H1 (cell line): ENCODE results near the gene BRD7. TPM values are rescaled to one million over a fixed set of nuclear protein-coding genes. Genes with fewer than 3 reads are reported as not detected.

ENCODE experiments used
- BACH1 ChIP-seq: IDR thresholded peaks from 2 replicates; pipeline ENCODE4 v1.6.1; 2012; ENCODE audit warnings: low read length, improper control_type of control experiment
- FOSL1 ChIP-seq: IDR thresholded peaks from 2 replicates; pipeline ENCODE4 v1.6.1; 2011; ENCODE audit warnings: mild to moderate bottlenecking, low read depth, low read length, moderate library complexity; ENCODE audit not compliant: insufficient read depth
- SP4 ChIP-seq: IDR thresholded peaks from 2 replicates; pipeline ENCODE4 v1.6.1; 2012; ENCODE audit warnings: low read length, inconsistent platforms
- TBP ChIP-seq: IDR thresholded peaks from 2 replicates; pipeline ENCODE4 v1.6.1; 2011; ENCODE audit warnings: low read depth, low read length, improper control_type of control experiment
- polyA plus RNA-seq, 7 experiments: library from polyadenylated mRNA; depleted of rRNA in 3 of 7; stranded (reverse) in 5 of 7; unstranded in 2 of 7; fragments of >200 nt in 5 of 7; fragments of 200-250 nt in 2 of 7; gene quantifications; 1 replicate in 5 of 7; 2 replicates in 1 of 7; 4 replicates in 1 of 7; pipeline versions ENCODE4 v1.2.1 to v1.2.3, GENCODE V29; 2011 to 2013; ENCODE audit warnings: missing spikeins in 2 of 7, mixed read lengths in 2 of 7
- total RNA-seq: library from RNA; stranded (reverse); fragmentation: NEBNext Ultra II Directional; extraction: Animal tissue kit (Norgen Biotek cat#: 25700); gene quantifications from 2 replicates; pipeline ENCODE4 v1.2.1, GENCODE V29; 2021

BRD7 gene
- total and polyA plus RNA-seq, 2 of the 8 experiments (the other 6 are each of a cell fraction or from before 2014, with no cell fraction given): 42.5 to 120 TPM

DNA sequence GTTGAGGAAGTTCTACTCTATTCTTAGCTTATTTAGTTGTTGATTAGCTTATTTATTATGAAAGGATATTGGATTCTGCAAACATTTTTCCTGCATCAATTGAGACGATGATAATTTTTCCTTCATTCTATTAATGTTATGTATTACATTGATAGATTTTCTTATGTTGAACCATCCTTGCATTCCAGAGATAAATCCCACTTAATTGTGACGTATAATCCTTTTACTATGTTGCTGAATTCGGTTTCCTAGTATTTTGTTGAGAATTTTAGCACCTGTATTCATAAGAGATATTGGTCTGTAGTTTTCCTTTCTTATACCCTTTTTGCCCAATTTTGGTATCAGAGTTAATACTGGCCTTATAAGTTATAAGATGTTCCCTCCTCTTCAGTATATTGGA, 47.6 kb upstream of the BRD7 start (continued):
- TF ChIP-seq SP4: no peak
- TF ChIP-seq FOSL1: no peak
- TF ChIP-seq BACH1: no peak
- no peak for TF ChIP-seq TBP
- TF ChIP-seq, all 59 proteins: peak for 0
